Lung (tissue), 12 donors: ENCODE results near the gene LRRC8D. TPM values are rescaled to one million over a fixed set of nuclear protein-coding genes. Genes with fewer than 3 reads are reported as not detected.
A peak's percentile ranks its signal among the peaks of the same experiment; 100 is the strongest.

Experiments used
- ATAC-seq: fragments of 200-7000 bp; cut with Tn5 transposase; one replicate; pipeline ENCODE4 v1.9.1; 2020; ENCODE audit warnings: moderate number of reproducible peaks; ENCODE audit not compliant: insufficient read depth, low FRiP score
- DNase-seq, 3 donors: peaks; one replicate each; pipeline ENCODE4 v3.0.0-alpha.2; 2013 to 2017
- H3K27ac ChIP-seq, 2 donors: one replicate each; pipeline ENCODE4 v1.5.1; 2013; ENCODE audit warnings: mild to moderate bottlenecking in 2 of 2, moderate library complexity in 2 of 2, control low read depth in 1 of 2, inconsistent platforms in 1 of 2, low read depth in 1 of 2, low read length in 1 of 2
- H3K27me3 ChIP-seq, 3 donors: one replicate each; pipeline ENCODE4 v1.5.1; 2013; ENCODE audit warnings: low read length in 2 of 3; ENCODE audit not compliant: control insufficient read depth in 3 of 3, insufficient read depth in 3 of 3
- H3K36me3 ChIP-seq, 4 donors: one replicate each; pipeline ENCODE4 v1.5.1; 2013; ENCODE audit warnings: low read length in 4 of 4, mild to moderate bottlenecking in 1 of 4, moderate library complexity in 1 of 4; ENCODE audit not compliant: control insufficient read depth in 4 of 4, insufficient read depth in 4 of 4
- H3K4me1 ChIP-seq, 5 donors: one replicate each; pipeline ENCODE4 v1.5.1; 2013; ENCODE audit warnings: low read length in 5 of 5, mild to moderate bottlenecking in 2 of 5, moderate library complexity in 1 of 5; ENCODE audit not compliant: control insufficient read depth in 5 of 5, insufficient read depth in 5 of 5
- H3K4me3 ChIP-seq: one replicate; pipeline ENCODE4 v1.5.1; 2013; ENCODE audit warnings: mild to moderate bottlenecking, control low read depth, moderate library complexity
- H3K9ac ChIP-seq, 2 donors: one replicate each; pipeline ENCODE4 v1.5.1; 2013; ENCODE audit warnings: low read length in 2 of 2, control low read depth in 1 of 2; ENCODE audit not compliant: insufficient read depth in 1 of 2
- H3K9me3 ChIP-seq, 4 donors: one replicate each; pipeline ENCODE4 v1.5.1; 2013; ENCODE audit warnings: low read length in 3 of 4, mild to moderate bottlenecking in 1 of 4, moderate library complexity in 1 of 4; ENCODE audit not compliant: control insufficient read depth in 4 of 4, insufficient read depth in 3 of 4
- WGBS, 2 donors: extraction: QIAGEN DNeasy Blood & Tissue Kit; methylation state at CpG; one replicate each; pipeline ENCODE4 v1.1.7; 2013; 5-methylcytosine and 5-hydroxymethylcytosine counted together
- polyA plus RNA-seq, 2 donors: library from polyadenylated mRNA; stranded (reverse); fragments of 200-250 nt; gene quantifications; one replicate each; pipeline ENCODE4 v1.2.1, GENCODE V29; 2013
- total RNA-seq, 2 donors: library from RNA; depleted of rRNA in 1 of 2; stranded (reverse); fragments of >200 nt in 1 of 2; gene quantifications; one replicate each; pipeline ENCODE4 v1.2.1, GENCODE V29; 2014 to 2021
- TF ChIP-seq, protein P1 (sequence below): IDR thresholded peaks from 2 replicates; pipeline ENCODE4 v1.5.1; 2012; ENCODE audit warnings: mild to moderate bottlenecking; ENCODE audit errors: control extremely low read depth, extremely low read depth
- donor health status: control.
- donor health status: control.
- donor health status: Bipolar disorder and iron deficiency.
- donor health status: healthy.
- donor health status: DM: yes; HTN: yes; CAD: no.

LRRC8D gene
- total and polyA plus RNA-seq, 4 donors = 5.1 to 24.2 (median 11.3) TPM

GRCh38 chr1:89965193-89965768 is 144.4 kb downstream of the LRRC8D start:
- no peaks in the 10 kb centered on the region for H3K36me3 ChIP-seq
- DNase-seq = peak in 2 of 3 donors; percentile 30 to 42
- TF ChIP-seq, protein P1, sequence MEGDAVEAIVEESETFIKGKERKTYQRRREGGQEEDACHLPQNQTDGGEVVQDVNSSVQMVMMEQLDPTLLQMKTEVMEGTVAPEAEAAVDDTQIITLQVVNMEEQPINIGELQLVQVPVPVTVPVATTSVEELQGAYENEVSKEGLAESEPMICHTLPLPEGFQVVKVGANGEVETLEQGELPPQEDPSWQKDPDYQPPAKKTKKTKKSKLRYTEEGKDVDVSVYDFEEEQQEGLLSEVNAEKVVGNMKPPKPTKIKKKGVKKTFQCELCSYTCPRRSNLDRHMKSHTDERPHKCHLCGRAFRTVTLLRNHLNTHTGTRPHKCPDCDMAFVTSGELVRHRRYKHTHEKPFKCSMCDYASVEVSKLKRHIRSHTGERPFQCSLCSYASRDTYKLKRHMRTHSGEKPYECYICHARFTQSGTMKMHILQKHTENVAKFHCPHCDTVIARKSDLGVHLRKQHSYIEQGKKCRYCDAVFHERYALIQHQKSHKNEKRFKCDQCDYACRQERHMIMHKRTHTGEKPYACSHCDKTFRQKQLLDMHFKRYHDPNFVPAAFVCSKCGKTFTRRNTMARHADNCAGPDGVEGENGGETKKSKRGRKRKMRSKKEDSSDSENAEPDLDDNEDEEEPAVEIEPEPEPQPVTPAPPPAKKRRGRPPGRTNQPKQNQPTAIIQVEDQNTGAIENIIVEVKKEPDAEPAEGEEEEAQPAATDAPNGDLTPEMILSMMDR = no peak
- H3K4me1 ChIP-seq = peaks cover 0 to 3% (median 0%) of the 10 kb centered on the region in 5 donors
- no peak overlapping the region for H3K27ac ChIP-seq
- H3K4me3 ChIP-seq = no peak overlapping the region
- H3K9me3 ChIP-seq = peaks cover 0 to 3% (median 1%) of the 10 kb centered on the region in 4 donors
- H3K9ac ChIP-seq = no peak overlapping the region
- no peak for ATAC-seq
- no peaks in the 10 kb centered on the region for H3K27me3 ChIP-seq
- 68 to 77% methylated on average over 4 of the region's 4 CpGs for WGBS, 2 donors

DNA sequence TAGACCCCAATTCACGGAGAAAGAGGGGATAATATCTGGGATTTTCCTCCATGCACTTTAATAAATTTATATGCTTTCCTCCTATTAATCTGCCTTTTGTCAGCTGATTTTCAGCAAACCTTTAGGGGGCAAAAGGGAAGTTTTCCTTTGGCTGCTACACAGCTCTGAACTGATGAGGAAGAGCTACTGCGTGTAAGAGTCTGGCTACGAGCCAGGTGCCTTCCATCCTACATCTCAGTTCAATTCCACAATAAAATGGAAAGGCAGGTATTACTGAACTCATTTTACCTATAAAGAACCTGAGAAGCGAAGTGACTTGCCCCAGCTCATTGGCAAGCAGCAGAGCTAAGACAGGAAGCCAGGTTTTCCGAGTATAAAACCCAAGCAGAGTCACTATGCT is 145.8 kb downstream of the LRRC8D start:
- H3K9ac ChIP-seq = no peak overlapping the region
- H3K27ac ChIP-seq = no peak overlapping the region
- 38 to 50% methylated on average over 5 of the region's 5 CpGs for WGBS, 2 donors
- no peak for ATAC-seq
- TF ChIP-seq, protein P1 = no peak
- DNase-seq = no peak
- H3K36me3 ChIP-seq = no peaks in the 10 kb centered on the region
- peaks cover 0 to 5% (median 0%) of the 10 kb centered on the region in 5 donors for H3K4me1 ChIP-seq
- H3K4me3 ChIP-seq = no peak overlapping the region
- peaks cover 0 to 3% (median 1%) of the 10 kb centered on the region in 4 donors for H3K9me3 ChIP-seq
- H3K27me3 ChIP-seq = no peaks in the 10 kb centered on the region

DNA sequence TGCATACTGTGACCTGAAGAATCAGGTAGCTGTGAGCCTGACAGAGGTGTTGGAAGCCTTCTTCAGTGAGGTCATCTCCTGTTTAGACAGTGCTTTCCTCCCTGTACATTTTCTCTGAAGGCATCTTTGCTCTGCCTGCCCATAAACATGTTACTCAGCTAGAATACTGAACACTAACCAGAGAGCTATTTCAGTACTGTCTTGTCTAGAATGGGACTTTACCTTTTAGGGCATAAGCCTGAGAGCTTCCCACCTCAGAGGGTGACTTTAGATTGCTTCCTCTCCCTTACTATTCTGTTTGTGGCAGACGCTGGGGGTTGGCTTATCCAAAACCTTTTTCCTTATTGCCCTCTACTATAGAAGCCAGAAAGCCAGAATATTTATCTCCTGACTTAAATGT is 150.8 kb downstream of the LRRC8D start:
- H3K9me3 ChIP-seq = no peaks in the 10 kb centered on the region
- TF ChIP-seq, protein P1 = no peak
- 65 to 83% methylated on average over 1 of the region's 1 CpG for WGBS, 2 donors

GRCh38 chr1:89972024-89972423 is 151.2 kb downstream of the LRRC8D start:
- Histone ChIP-seq H3K4me3 (no peak overlapping the region), H3K36me3 (no peaks in the 10 kb centered on the region), H3K9ac (no peak overlapping the region), H3K27me3 (no peaks in the 10 kb centered on the region), H3K4me1 (peaks cover 0 to 2% (median 0%) of the 10 kb centered on the region in 5 donors), H3K9me3 (no peaks in the 10 kb centered on the region), H3K27ac (no peak overlapping the region)
- no peak for ATAC-seq
- no peak for DNase-seq
- TF ChIP-seq, protein P1 = no peak

More for the DNA sequence above, 150.8 kb downstream of the LRRC8D start:
- H3K27me3 ChIP-seq = no peaks in the 10 kb centered on the region
- DNase-seq (no peak), ATAC-seq (no peak)
- no peak overlapping the region for H3K27ac ChIP-seq
- peaks cover 0 to 2% (median 0%) of the 10 kb centered on the region in 5 donors for H3K4me1 ChIP-seq
- H3K36me3 ChIP-seq = no peaks in the 10 kb centered on the region
- H3K9ac ChIP-seq = no peak overlapping the region
- no peak overlapping the region for H3K4me3 ChIP-seq
